ENCODE data around the gene IFITM5. TPM values are rescaled to one million over a fixed set of nuclear protein-coding genes. Genes with fewer than 3 reads are reported as not detected.
A peak's percentile ranks its signal among the peaks of the same experiment; 100 is the strongest.

IFITM5 gene
- total and polyA plus RNA-seq, 2 donors (not counting 1 experiment from before 2014, with no cell fraction given): not detected

DNA sequence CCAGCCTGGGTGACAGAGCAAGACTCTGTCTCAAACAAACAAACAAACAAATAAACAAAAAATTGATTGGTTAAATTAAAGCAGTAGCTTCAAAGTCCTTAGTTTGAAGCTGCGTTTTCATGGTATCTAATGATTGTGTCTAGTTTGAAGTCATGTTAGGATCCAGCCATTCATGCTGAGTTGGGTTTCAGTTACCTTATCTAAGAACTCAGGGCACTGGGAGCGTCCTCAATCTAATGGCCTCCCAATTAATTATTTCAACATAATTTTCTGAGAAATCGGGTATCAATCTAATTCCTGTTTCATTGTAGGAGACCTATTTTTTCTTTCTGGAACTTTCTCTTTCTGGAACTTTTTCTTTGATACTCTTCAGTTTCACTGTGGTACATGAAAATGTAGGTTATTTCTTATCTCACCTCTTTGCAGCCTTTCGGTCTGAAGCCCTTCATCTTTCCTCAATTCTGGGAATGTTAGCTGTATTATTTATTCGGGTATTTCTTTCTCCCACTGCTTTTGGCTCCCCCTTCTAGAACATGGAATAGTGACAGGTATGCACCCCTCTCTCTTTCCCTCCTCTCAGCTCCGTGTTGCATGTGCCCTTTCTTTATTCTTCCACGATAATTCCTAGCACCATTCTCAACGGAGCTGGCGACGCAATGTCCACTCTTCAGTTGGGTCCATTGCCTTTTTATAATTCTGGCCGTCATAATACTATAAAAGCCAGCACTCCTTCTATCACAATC lies 45.7 kb upstream of the IFITM5 start:
- no peak overlapping the region for H3K4me3 Mint-ChIP-seq
- Histone ChIP-seq H3K27ac (ENCODE audit: low read length in 2 of 2) (no peak overlapping the region), H3K79me2 (ENCODE audit: control insufficient read depth, insufficient read depth, low read length) (no peaks in the 10 kb centered on the region), H3K36me3 (replicated peaks in 1 of 2; ENCODE audit: control extremely low read depth in 1 of 2, control insufficient read depth in 1 of 2, extremely low read depth in 1 of 2, insufficient read depth in 2 of 2, low read length in 1 of 2) (no peaks in the 10 kb centered on the region), H3K4me3 (ENCODE audit: control extremely low read depth in 1 of 5, extremely low read depth in 1 of 5, insufficient read depth in 1 of 5, low read depth in 2 of 5, low read length in 4 of 5) (no peak overlapping the region), H2AFZ (ENCODE audit: insufficient read depth, low read depth, low read length, poor library complexity, severe bottlenecking) (no peak overlapping the region), H3K27me3 (replicated peaks in 1 of 4; ENCODE audit: control extremely low read depth in 1 of 4, control insufficient read depth in 3 of 4, insufficient read depth in 4 of 4, low read length in 3 of 4) (no peaks in the 10 kb centered on the region), H3K9me3 (ENCODE audit: control extremely low read depth in 1 of 3, control insufficient read depth in 2 of 3, insufficient read depth in 1 of 3, low read length in 2 of 3) (peaks cover 0 to 8% (median 0%) of the 10 kb centered on the region in 3 donors), H3K9ac (ENCODE audit: low read length) (no peak overlapping the region), H4K20me1 (ENCODE audit: control insufficient read depth, insufficient read depth, low read length, poor library complexity, severe bottlenecking) (no peaks in the 10 kb centered on the region), H3K4me1 (ENCODE audit: control insufficient read depth in 2 of 2, insufficient read depth in 2 of 2, low read length in 2 of 2) (peaks cover 19 to 25% of the 10 kb centered on the region in 2 donors), H3K4me2 (replicated peaks; ENCODE audit: low read depth, low read length, poor library complexity, severe bottlenecking) (no peak overlapping the region)
- H3K4me1 Mint-ChIP-seq: peaks cover 25% of the 10 kb centered on the region
- intact Hi-C loops (cut with micrococcal nuclease): no loop called here
- ATAC-seq (ENCODE audit: low read depth) (no peak), DNase-seq (no peak)
- WGBS (ENCODE audit: insufficient coverage): 94% methylated on average over 5 of the region's 11 CpGs
- H3K9me3 Mint-ChIP-seq (ENCODE audit: insufficient read depth): no peaks in the 10 kb centered on the region
- H3K27me3 Mint-ChIP-seq: no peaks in the 10 kb centered on the region
- ChIA-PET CTCF (interaction anchor here (1.1 to 1.2 kb wide), 2 partner anchors 10 to 94 kb away, joined by 3 read pairs; no protein-coding TSS in a partner anchor), POLR2A (no interaction called here)
- no peak overlapping the region for H3K27ac Mint-ChIP-seq
- no peak for TF ChIP-seq EZH2 (IDR thresholded peaks at IDR 0.05; ENCODE audit: borderline replicate concordance, insufficient read depth, low read depth, low read length, poor library complexity, severe bottlenecking)
- TF ChIP-seq, protein P1, sequence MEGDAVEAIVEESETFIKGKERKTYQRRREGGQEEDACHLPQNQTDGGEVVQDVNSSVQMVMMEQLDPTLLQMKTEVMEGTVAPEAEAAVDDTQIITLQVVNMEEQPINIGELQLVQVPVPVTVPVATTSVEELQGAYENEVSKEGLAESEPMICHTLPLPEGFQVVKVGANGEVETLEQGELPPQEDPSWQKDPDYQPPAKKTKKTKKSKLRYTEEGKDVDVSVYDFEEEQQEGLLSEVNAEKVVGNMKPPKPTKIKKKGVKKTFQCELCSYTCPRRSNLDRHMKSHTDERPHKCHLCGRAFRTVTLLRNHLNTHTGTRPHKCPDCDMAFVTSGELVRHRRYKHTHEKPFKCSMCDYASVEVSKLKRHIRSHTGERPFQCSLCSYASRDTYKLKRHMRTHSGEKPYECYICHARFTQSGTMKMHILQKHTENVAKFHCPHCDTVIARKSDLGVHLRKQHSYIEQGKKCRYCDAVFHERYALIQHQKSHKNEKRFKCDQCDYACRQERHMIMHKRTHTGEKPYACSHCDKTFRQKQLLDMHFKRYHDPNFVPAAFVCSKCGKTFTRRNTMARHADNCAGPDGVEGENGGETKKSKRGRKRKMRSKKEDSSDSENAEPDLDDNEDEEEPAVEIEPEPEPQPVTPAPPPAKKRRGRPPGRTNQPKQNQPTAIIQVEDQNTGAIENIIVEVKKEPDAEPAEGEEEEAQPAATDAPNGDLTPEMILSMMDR (IDR thresholded peaks at IDR 0.05): no peak

DNA sequence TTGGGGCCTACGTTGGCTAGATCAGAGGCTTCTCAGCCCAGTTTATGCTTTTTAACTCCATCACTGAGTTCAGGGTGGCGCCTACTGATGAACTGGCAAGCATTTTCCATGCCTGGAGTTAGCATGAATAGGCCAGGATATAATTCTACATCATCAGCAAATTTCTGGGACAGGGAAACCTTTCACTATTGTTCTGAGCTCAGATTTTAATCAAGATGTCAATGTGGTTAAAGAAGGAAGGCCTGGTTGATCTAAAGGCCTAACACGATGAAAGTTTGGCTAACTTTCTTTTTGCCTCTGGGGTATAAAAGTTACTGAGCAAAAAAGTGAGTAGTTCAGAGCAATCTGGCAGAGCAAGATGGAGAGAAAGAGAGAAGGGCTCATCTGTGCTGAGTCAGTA lies 43.0 kb upstream of the IFITM5 start:
- peak overlapping the region in 1 of 2 donors; percentile 6 for H3K27ac ChIP-seq (ENCODE audit: low read length in 2 of 2)
- WGBS (ENCODE audit: insufficient coverage): 72% methylated on average over 3 of the region's 3 CpGs
- H3K9ac ChIP-seq (ENCODE audit: low read length): no peak overlapping the region
- H3K4me3 ChIP-seq (ENCODE audit: control extremely low read depth in 1 of 5, extremely low read depth in 1 of 5, insufficient read depth in 1 of 5, low read depth in 2 of 5, low read length in 4 of 5): no peak overlapping the region
- POLR2A ChIA-PET: no interaction called here
- H2AFZ ChIP-seq (ENCODE audit: insufficient read depth, low read depth, low read length, poor library complexity, severe bottlenecking): no peak overlapping the region
- CTCF ChIA-PET: interaction anchor here (1.3 kb wide), 1 partner anchor 17 kb away, joined by 3 read pairs; no protein-coding TSS in a partner anchor
- ATAC-seq (ENCODE audit: low read depth): no peak
- Mint-ChIP-seq H3K9me3 (ENCODE audit: insufficient read depth) (no peaks in the 10 kb centered on the region), H3K4me3 (no peak overlapping the region), H3K27me3 (no peaks in the 10 kb centered on the region), H3K4me1 (peaks cover 21% of the 10 kb centered on the region), H3K27ac (peak overlapping the region; percentile 28)
- no peaks in the 10 kb centered on the region for H3K79me2 ChIP-seq (ENCODE audit: control insufficient read depth, insufficient read depth, low read length)
- H3K27me3 ChIP-seq (replicated peaks in 1 of 4; ENCODE audit: control extremely low read depth in 1 of 4, control insufficient read depth in 3 of 4, insufficient read depth in 4 of 4, low read length in 3 of 4): no peaks in the 10 kb centered on the region
- DNase-seq: no peak
- H3K9me3 ChIP-seq (ENCODE audit: control extremely low read depth in 1 of 3, control insufficient read depth in 2 of 3, insufficient read depth in 1 of 3, low read length in 2 of 3): peaks cover 0 to 8% (median 0%) of the 10 kb centered on the region in 3 donors
- H3K4me2 ChIP-seq (replicated peaks; ENCODE audit: low read depth, low read length, poor library complexity, severe bottlenecking): no peak overlapping the region
- no peaks in the 10 kb centered on the region for H3K36me3 ChIP-seq (replicated peaks in 1 of 2; ENCODE audit: control extremely low read depth in 1 of 2, control insufficient read depth in 1 of 2, extremely low read depth in 1 of 2, insufficient read depth in 2 of 2, low read length in 1 of 2)
- no peaks in the 10 kb centered on the region for H4K20me1 ChIP-seq (ENCODE audit: control insufficient read depth, insufficient read depth, low read length, poor library complexity, severe bottlenecking)
- intact Hi-C loops (cut with micrococcal nuclease): no loop called here
- peaks cover 19% of the 10 kb centered on the region in 2 donors for H3K4me1 ChIP-seq (ENCODE audit: control insufficient read depth in 2 of 2, insufficient read depth in 2 of 2, low read length in 2 of 2)
- no peak for TF ChIP-seq EZH2 (IDR thresholded peaks at IDR 0.05; ENCODE audit: borderline replicate concordance, insufficient read depth, low read depth, low read length, poor library complexity, severe bottlenecking)
- TF ChIP-seq, protein P1 (IDR thresholded peaks at IDR 0.05): no peak
